ENCODE results near the gene SH2D5.
"Not testable (repeated sequence)": the region's sequence is repeated elsewhere in the genome, so short reads cannot be mapped to it uniquely, and the experiment has no call there.

The SH2D5 gene

GRCh38 chr1:20728371-20729154 lies 3.9 kb downstream of the SH2D5 start:
- DNase-seq (ENCODE audit: low read depth in 2 of 2) = no peak

GRCh38 chr1:20727746-20728316 lies 4.7 kb downstream of the SH2D5 start:
- no peak for DNase-seq (ENCODE audit: low read depth in 2 of 2)

- no peak for DNase-seq (ENCODE audit: low read depth in 2 of 2)
These were observed 5.4 kb downstream of the SH2D5 start for GRCh38 chr1:20726932-20727745.

- no peak for DNase-seq (ENCODE audit: low read depth in 2 of 2)
These were observed 6.2 kb downstream of the SH2D5 start for GRCh38 chr1:20726118-20726911.

GRCh38 chr1:20725189-20726117 lies 7.0 kb downstream of the SH2D5 start:
- no peak for DNase-seq (ENCODE audit: low read depth in 2 of 2)

- DNase-seq (ENCODE audit: low read depth in 2 of 2) = no peak
These were observed 7.9 kb downstream of the SH2D5 start for GRCh38 chr1:20724364-20725188.

- DNase-seq (ENCODE audit: low read depth in 2 of 2) = no peak
These were observed 8.8 kb downstream of the SH2D5 start for GRCh38 chr1:20723537-20724363.

- no peak for DNase-seq (ENCODE audit: low read depth in 2 of 2)
These were observed 9.4 kb downstream of the SH2D5 start for GRCh38 chr1:20723159-20723536.

GRCh38 chr1:20721117-20722061 lies 11.1 kb downstream of the SH2D5 start:
- DNase-seq (ENCODE audit: low read depth in 2 of 2) = no peak

GRCh38 chr1:20720631-20721091 lies 11.8 kb downstream of the SH2D5 start:
- DNase-seq (ENCODE audit: low read depth in 2 of 2) = no peak

GRCh38 chr1:20719871-20720620 lies 12.5 kb downstream of the SH2D5 start:
- no peak for DNase-seq (ENCODE audit: low read depth in 2 of 2)

- no peak for DNase-seq (ENCODE audit: low read depth in 2 of 2)
These were observed 13.2 kb downstream of the SH2D5 start for GRCh38 chr1:20719261-20719660.

- not testable (repeated sequence) for DNase-seq (ENCODE audit: low read depth in 2 of 2)
These were observed 14.1 kb downstream of the SH2D5 start for GRCh38 chr1:20718343-20718882.

GRCh38 chr1:20717452-20718342 lies 14.8 kb downstream of the SH2D5 start, which contains the start of gene KIF17:
KIF17 (minus strand) TSS chr1:20718007; CDS start chr1:20717706, 301 bp downstream.
- DNase-seq (ENCODE audit: low read depth in 2 of 2) = peak in 1 of 2 donors; percentile 35

GRCh38 chr1:20716232-20716631 lies 16.3 kb downstream of the SH2D5 start:
- DNase-seq (ENCODE audit: low read depth in 2 of 2) = no peak

GRCh38 chr1:20715406-20715805 lies 17.1 kb downstream of the SH2D5 start:
- no peak for DNase-seq (ENCODE audit: low read depth in 2 of 2)
